H1 (cell line): ENCODE measurements around the gene RARRES2. TPM values are rescaled to one million over a fixed set of nuclear protein-coding genes. Genes with fewer than 3 reads are reported as not detected.

Source experiments
- CTCF ChIA-PET: fragments of 300-600 bp; sonication (Branson Sonifier 250); formaldehyde crosslinking; loops from one replicate; lab custom pipeline; 2021; ENCODE audit not compliant: partially characterized antibody; lab: Charles Lee
- POLR2A ChIA-PET: fragments of 300-600 bp; sonication (Branson Sonifier 250); formaldehyde crosslinking; loops from one replicate; lab custom pipeline; 2021; ENCODE audit warnings: inconsistent platforms; ENCODE audit not compliant: partially characterized antibody; lab: Charles Lee
- DNase-seq, 2 experiments: peaks; one replicate each; pipeline versions ENCODE4 v3.0.0 to v3.0.0-alpha.2; 2010 to 2022; ENCODE audit warnings: low spot score in 2 of 2, low read depth in 1 of 2, mixed read lengths in 1 of 2
- FAIRE-seq: peaks from 2 replicates; lab custom pipeline; 2011; peaks lifted over from hg19 to GRCh38; lab: Jason Lieb, UNC
- H2AFZ ChIP-seq: 2 replicates; pipeline ENCODE4 v1.8.1; 2012; ENCODE audit warnings: low read length, inconsistent platforms
- H2AK5ac ChIP-seq: 2 replicates; pipeline ENCODE4 v1.6.1; 2013; ENCODE audit warnings: low read depth, low read length
- H2BK120ac ChIP-seq: replicated peaks from 2 replicates; pipeline ENCODE3; 2013; ENCODE audit warnings: low read depth, low read length, inconsistent platforms
- H2BK12ac ChIP-seq: 2 replicates; pipeline ENCODE4 v1.6.1; 2013; ENCODE audit warnings: low read depth, low read length
- H2BK15ac ChIP-seq: 2 replicates; pipeline ENCODE4 v1.6.1; 2013; ENCODE audit warnings: low read length
- H2BK20ac ChIP-seq: 2 replicates; pipeline ENCODE4 v1.6.1; 2013; ENCODE audit warnings: low read length
- H2BK5ac ChIP-seq: 2 replicates; pipeline ENCODE4 v1.6.1; 2013; ENCODE audit warnings: low read depth, low read length
- H3K14ac ChIP-seq: 2 replicates; pipeline ENCODE4 v1.6.1; 2013; ENCODE audit warnings: inconsistent platforms; ENCODE audit not compliant: insufficient read length
- H3K18ac ChIP-seq: 2 replicates; pipeline ENCODE4 v1.6.1; 2013; ENCODE audit warnings: low read length; ENCODE audit errors: extremely low read depth
- H3K23ac ChIP-seq: 2 replicates; pipeline ENCODE4 v1.6.1; 2013; ENCODE audit warnings: inconsistent platforms; ENCODE audit not compliant: insufficient read length
- H3K23me2 ChIP-seq: 2 replicates; pipeline ENCODE4 v1.6.1; 2013; ENCODE audit warnings: low read depth, low read length
- H3K27ac ChIP-seq: 2 replicates; pipeline ENCODE4 v1.6.1; 2011; ENCODE audit warnings: low read depth, low read length, inconsistent platforms
- H3K27me3 ChIP-seq, 4 experiments: replicated peaks in 1 of 4; 1 replicate in 1 of 4; 2 replicates in 3 of 4; pipeline versions ENCODE4 v1.6.1 to v1.8.1; 2011 to 2013; ENCODE audit warnings: low read length in 3 of 4, mild to moderate bottlenecking in 3 of 4, inconsistent platforms in 2 of 4, mixed read lengths in 2 of 4, moderate library complexity in 1 of 4; ENCODE audit not compliant: control insufficient read depth in 3 of 4, insufficient read depth in 3 of 4; ENCODE audit errors: extremely low read depth in 1 of 4
- H3K36me3 ChIP-seq, 4 experiments: 2 replicates each; pipeline versions ENCODE4 v1.6.1 to v1.8.1; 2011 to 2013; ENCODE audit warnings: mild to moderate bottlenecking in 4 of 4, low read length in 3 of 4, moderate library complexity in 2 of 4, control low read depth in 1 of 4, inconsistent platforms in 1 of 4; ENCODE audit not compliant: insufficient read depth in 4 of 4, control insufficient read depth in 2 of 4
- H3K4ac ChIP-seq: replicated peaks from 2 replicates; pipeline ENCODE3; 2013; ENCODE audit warnings: low read length, low read depth, mixed read lengths, inconsistent platforms; ENCODE audit not compliant: insufficient read length
- H3K4me1 ChIP-seq, 4 experiments: replicated peaks in 1 of 4; 1 replicate in 1 of 4; 2 replicates in 3 of 4; pipeline versions ENCODE4 v1.6.1 to v1.8.1; 2011 to 2013; ENCODE audit warnings: low read length in 3 of 4, inconsistent platforms in 2 of 4, mixed read lengths in 1 of 4; ENCODE audit not compliant: insufficient read depth in 4 of 4, control insufficient read depth in 3 of 4
- H3K4me2 ChIP-seq, 2 experiments: 2 replicates each; pipeline versions ENCODE4 v1.6.1 to v1.8.1; 2011 to 2013; ENCODE audit warnings: low read depth in 2 of 2, low read length in 2 of 2, control low read depth in 1 of 2, inconsistent platforms in 1 of 2, mild to moderate bottlenecking in 1 of 2; ENCODE audit not compliant: insufficient read depth in 1 of 2
- H3K4me3 ChIP-seq, 4 experiments: fragments of 200-600, 300-600 bp in 1 of 4; sonication (generic), shearing (Covaris generic), sonication (Bioruptor Twin) in 1 of 4; 2 replicates each; pipeline versions ENCODE4 v1.5.1 to v1.8.1; 2011 to 2016; ENCODE audit warnings: low read length in 4 of 4, low read depth in 3 of 4, control low read depth in 2 of 4, inconsistent platforms in 2 of 4, mild to moderate bottlenecking in 2 of 4, mixed read lengths in 1 of 4, moderate library complexity in 1 of 4; ENCODE audit not compliant: insufficient read depth in 2 of 4; ENCODE audit errors: extremely low read depth in 1 of 4
- H3K56ac ChIP-seq: replicated peaks from 2 replicates; pipeline ENCODE3; 2013; ENCODE audit warnings: low read depth, mild to moderate bottlenecking, mixed read lengths, low read length, inconsistent platforms; ENCODE audit not compliant: insufficient read length
- H3K79me1 ChIP-seq: 2 replicates; pipeline ENCODE4 v1.6.1; 2013; ENCODE audit warnings: low read depth, low read length, control low read depth
- H3K79me2 ChIP-seq, 2 experiments: 2 replicates each; pipeline versions ENCODE4 v1.6.1 to v1.8.1; 2012 to 2013; ENCODE audit warnings: low read length in 2 of 2, mild to moderate bottlenecking in 2 of 2, inconsistent platforms in 1 of 2; ENCODE audit not compliant: insufficient read depth in 2 of 2, control insufficient read depth in 1 of 2
- H3K9ac ChIP-seq, 4 experiments: replicated peaks in 1 of 4; 1 replicate in 1 of 4; 2 replicates in 3 of 4; pipeline versions ENCODE4 v1.6.1 to v1.8.1; 2011 to 2013; ENCODE audit warnings: low read depth in 3 of 4, low read length in 3 of 4, control low read depth in 2 of 4, mild to moderate bottlenecking in 2 of 4, moderate library complexity in 2 of 4, inconsistent platforms in 1 of 4; ENCODE audit errors: extremely low read depth in 1 of 4
- H3K9me3 ChIP-seq, 2 experiments: 2 replicates each; pipeline versions ENCODE4 v1.6.1 to v1.8.1; 2012 to 2013; ENCODE audit warnings: mild to moderate bottlenecking in 2 of 2, moderate library complexity in 2 of 2, control low read depth in 1 of 2, inconsistent platforms in 1 of 2, low read depth in 1 of 2, low read length in 1 of 2, mixed read lengths in 1 of 2; ENCODE audit not compliant: insufficient read depth in 2 of 2
- H4K20me1 ChIP-seq, 2 experiments: replicated peaks in 1 of 2; 2 replicates each; pipeline versions ENCODE3 to v1.8.1; 2011 to 2013; ENCODE audit warnings: inconsistent platforms in 2 of 2, low read length in 2 of 2, mild to moderate bottlenecking in 1 of 2; ENCODE audit not compliant: insufficient read depth in 2 of 2, control insufficient read depth in 1 of 2
- H4K5ac ChIP-seq: 2 replicates; pipeline ENCODE4 v1.6.1; 2013; ENCODE audit warnings: low read length, low read depth, mixed read lengths, inconsistent platforms; ENCODE audit not compliant: insufficient read length
- H4K8ac ChIP-seq: 2 replicates; pipeline ENCODE4 v1.8.0; 2013; ENCODE audit warnings: mild to moderate bottlenecking, moderate library complexity, low read length, inconsistent platforms; ENCODE audit not compliant: insufficient read depth; ENCODE audit errors: extremely low read depth
- H4K91ac ChIP-seq: replicated peaks from 2 replicates; pipeline ENCODE3; 2013; ENCODE audit warnings: low read length, mixed read lengths, inconsistent platforms; ENCODE audit not compliant: insufficient read length
- ATF3 ChIP-seq: IDR thresholded peaks from 2 replicates; pipeline ENCODE4 v1.6.1; 2011; ENCODE audit warnings: low read depth, mild to moderate bottlenecking, low read length; ENCODE audit not compliant: insufficient read depth
- CTBP2 ChIP-seq: IDR thresholded peaks from 2 replicates; pipeline ENCODE4 v1.7.0; 2011; ENCODE audit warnings: borderline replicate concordance, mild to moderate bottlenecking, moderate library complexity, mixed read lengths, low read length; ENCODE audit not compliant: insufficient read depth, insufficient read length
- HDAC2 ChIP-seq, 2 experiments: fragments of 300-600 bp in 1 of 2; sonication (generic) in 1 of 2; IDR thresholded peaks; 2 replicates each; pipeline ENCODE4 v1.6.1; 2011 to 2012; ENCODE audit warnings: low read depth in 2 of 2, low read length in 2 of 2, mild to moderate bottlenecking in 2 of 2, moderate library complexity in 2 of 2, borderline replicate concordance in 1 of 2, inconsistent platforms in 1 of 2
- HDAC6 ChIP-seq: IDR thresholded peaks from one replicate; pipeline ENCODE4 v1.7.1; 2012; ENCODE audit warnings: low read depth, mild to moderate bottlenecking, inconsistent platforms, low read length, moderate library complexity
- MAFK ChIP-seq: IDR thresholded peaks from 2 replicates; pipeline ENCODE4 v1.6.1; 2012; ENCODE audit warnings: low read depth, mild to moderate bottlenecking, improper control_type of control experiment, low read length
- NANOG ChIP-seq: IDR thresholded peaks from 2 replicates; pipeline ENCODE4 v1.6.1; 2011; ENCODE audit warnings: low read length, low read depth, mild to moderate bottlenecking, inconsistent platforms; ENCODE audit not compliant: insufficient read depth, poor library complexity, severe bottlenecking
- PHF8 ChIP-seq: fragments of 200-600 bp; sonication (generic); conservative IDR thresholded peaks from 2 replicates; pipeline ENCODE4 v1.7.1; 2012; ENCODE audit warnings: low read depth, mild to moderate bottlenecking, inconsistent platforms, low read length, moderate library complexity
- POLR2A ChIP-seq, 2 experiments: IDR thresholded peaks; 1 replicate in 1 of 2; 2 replicates in 1 of 2; pipeline ENCODE4 v1.6.1; 2011; ENCODE audit warnings: low read depth in 2 of 2, low read length in 2 of 2, mild to moderate bottlenecking in 2 of 2; ENCODE audit errors: control extremely low read depth in 1 of 2
- RBBP5 ChIP-seq: IDR thresholded peaks from 2 replicates; pipeline ENCODE4 v1.7.1; 2012; ENCODE audit warnings: low read depth, mild to moderate bottlenecking, inconsistent platforms, low read length, moderate library complexity, borderline replicate concordance
- RNF2 ChIP-seq: fragments of 200-900, 300-1000 bp; sonication (generic); IDR thresholded peaks from 2 replicates; pipeline ENCODE4 v1.7.1; 2016; ENCODE audit warnings: borderline replicate concordance, low read depth, mild to moderate bottlenecking, antibody characterized with exemption, low read length; ENCODE audit not compliant: poor library complexity, severe bottlenecking; ENCODE audit errors: missing control alignments
- TAF7 ChIP-seq: optimal IDR thresholded peaks from 2 replicates; pipeline ENCODE3; 2011; ENCODE audit warnings: low read depth, mild to moderate bottlenecking, inconsistent platforms, low read length, moderate library complexity, borderline replicate concordance
- WGBS, 2 experiments: shearing (Covaris generic) in 1 of 2; methylation state at CpG; one replicate each; pipeline versions ENCODE4 v1.1.6 to v1.1.7; 2013 to 2015; ENCODE audit warnings: low lambda C conversion rate in 2 of 2, mixed read lengths in 2 of 2, inconsistent platforms in 1 of 2, low coverage in 1 of 2, missing lambda C conversion rate in 1 of 2; ENCODE audit not compliant: insufficient replicate concordance in 2 of 2, insufficient coverage in 1 of 2, insufficient read length in 1 of 2; ENCODE audit errors: extremely low coverage in 1 of 2, missing lambda C conversion rate in 1 of 2; 5-methylcytosine and 5-hydroxymethylcytosine counted together
- polyA plus RNA-seq, 7 experiments: library from polyadenylated mRNA; depleted of rRNA in 3 of 7; stranded (reverse) in 5 of 7; unstranded in 2 of 7; fragments of >200 nt in 5 of 7; fragments of 200-250 nt in 2 of 7; gene quantifications; 1 replicate in 5 of 7; 2 replicates in 1 of 7; 4 replicates in 1 of 7; pipeline versions ENCODE4 v1.2.1 to v1.2.3, GENCODE V29; 2011 to 2013; ENCODE audit warnings: missing spikeins in 2 of 7, mixed read lengths in 2 of 7
- total RNA-seq: library from RNA; stranded (reverse); fragmentation: NEBNext Ultra II Directional; extraction: Animal tissue kit (Norgen Biotek cat#: 25700); gene quantifications from 2 replicates; pipeline ENCODE4 v1.2.1, GENCODE V29; 2021

RARRES2 gene
- total and polyA plus RNA-seq, 2 of the 8 experiments (the other 6 are each of a cell fraction or from before 2014, with no cell fraction given): 254 to 441 TPM

GRCh38 chr7:150335774-150336112 is 5.7 kb downstream of the RARRES2 start:
- no peak overlapping the region; a peak in 1 of 8 replicates for H3K4me3 ChIP-seq
- peak overlapping the region in 1 of 4 experiments; percentile 55; a peak in 2 of 7 replicates for H3K9ac ChIP-seq
- peaks cover 9% of the 10 kb centered on the region for H3K23me2 ChIP-seq
- H4K5ac ChIP-seq: peak overlapping the region; percentile 15
- FAIRE-seq (no peak), DNase-seq (no peak)
- peak overlapping the region; percentile 89 for H2BK5ac ChIP-seq
- H3K4me2 ChIP-seq: peak overlapping the region; percentile 3 to 52; a peak in 3 of 4 replicates
- H3K14ac ChIP-seq: no peak overlapping the region
- peaks cover 2 to 25% (median 10%) of the 10 kb centered on the region in 4 experiments; a peak in 6 of 8 replicates for H3K36me3 ChIP-seq
- no peak overlapping the region for H3K56ac ChIP-seq
- WGBS, 2 experiments: 74% methylated on average over 6 of the region's 6 CpGs; no CpG with 5 or more reads in 1 of the 2 experiments
- H2AFZ ChIP-seq: no peak overlapping the region
- H3K4ac ChIP-seq: no peak overlapping the region
- H3K27ac ChIP-seq: peak overlapping the region; percentile 60; the same call in 1 of the 2 replicates
- peak overlapping the region; percentile 22 for H4K91ac ChIP-seq
- H2AK5ac ChIP-seq: peak overlapping the region; percentile 99
- peaks cover 11 to 57% (median 32%) of the 10 kb centered on the region in 4 experiments for H3K4me1 ChIP-seq
- H4K20me1 ChIP-seq: peaks cover 9 to 18% of the 10 kb centered on the region in 2 experiments
- H3K23ac ChIP-seq: no peak overlapping the region
- peak overlapping the region; percentile 86 for H2BK20ac ChIP-seq
- peak overlapping the region; percentile 26; the same call in 1 of the 2 replicates for H3K18ac ChIP-seq
- CTCF ChIA-PET: interaction anchor here (0.8 to 2.2 kb wide), 6 partner anchors 9 to 82 kb away, joined by 3 to 10 read pairs (median 3); no protein-coding TSS in a partner anchor
- H2BK120ac ChIP-seq: no peak overlapping the region
- POLR2A ChIA-PET: interaction anchor here (0.8 to 7.6 kb wide), 12 partner anchors 8 to 79 kb away, joined by 3 to 76 read pairs (median 5); partner anchors contain the start of gene REPIN1
- H2BK12ac ChIP-seq: peak overlapping the region; percentile 99
- peaks cover 6% of the 10 kb centered on the region for H3K79me1 ChIP-seq
- peaks cover 0 to 21% of the 10 kb centered on the region in 2 experiments; a peak in 2 of 4 replicates for H3K79me2 ChIP-seq
- H3K27me3 ChIP-seq: peaks cover 0 to 3% (median 1%) of the 10 kb centered on the region in 4 experiments; a peak in 1 of 7 replicates
- peak overlapping the region; percentile 36; the same call in 1 of the 2 replicates for H2BK15ac ChIP-seq
- no peaks in the 10 kb centered on the region for H3K9me3 ChIP-seq
- H4K8ac ChIP-seq: no peak overlapping the region
- TF ChIP-seq HDAC2 (IDR thresholded peaks at IDR 0.05; ENCODE audit: borderline replicate concordance in 1 of 2, low read depth in 2 of 2, low read length in 2 of 2): no peak
- no peak for TF ChIP-seq NANOG
- no peak for TF ChIP-seq TAF7
- TF ChIP-seq POLR2A (IDR thresholded peaks at IDR 0.05; ENCODE audit: control extremely low read depth in 1 of 2, low read depth in 2 of 2, low read length in 2 of 2): no peak; a peak in 1 of 3 replicates
- TF ChIP-seq PHF8: no peak
- TF ChIP-seq MAFK: no peak
- TF ChIP-seq RNF2: no peak
- TF ChIP-seq RBBP5: no peak
- no peak for TF ChIP-seq HDAC6
- no peak for TF ChIP-seq CTBP2
- TF ChIP-seq ATF3: no peak
